ENCODE data around the gene ACAN.

Gene ACAN
- 0 to 0.91 (median 0.09) reads per million in 4 experiments for total RNA-seq

DNA sequence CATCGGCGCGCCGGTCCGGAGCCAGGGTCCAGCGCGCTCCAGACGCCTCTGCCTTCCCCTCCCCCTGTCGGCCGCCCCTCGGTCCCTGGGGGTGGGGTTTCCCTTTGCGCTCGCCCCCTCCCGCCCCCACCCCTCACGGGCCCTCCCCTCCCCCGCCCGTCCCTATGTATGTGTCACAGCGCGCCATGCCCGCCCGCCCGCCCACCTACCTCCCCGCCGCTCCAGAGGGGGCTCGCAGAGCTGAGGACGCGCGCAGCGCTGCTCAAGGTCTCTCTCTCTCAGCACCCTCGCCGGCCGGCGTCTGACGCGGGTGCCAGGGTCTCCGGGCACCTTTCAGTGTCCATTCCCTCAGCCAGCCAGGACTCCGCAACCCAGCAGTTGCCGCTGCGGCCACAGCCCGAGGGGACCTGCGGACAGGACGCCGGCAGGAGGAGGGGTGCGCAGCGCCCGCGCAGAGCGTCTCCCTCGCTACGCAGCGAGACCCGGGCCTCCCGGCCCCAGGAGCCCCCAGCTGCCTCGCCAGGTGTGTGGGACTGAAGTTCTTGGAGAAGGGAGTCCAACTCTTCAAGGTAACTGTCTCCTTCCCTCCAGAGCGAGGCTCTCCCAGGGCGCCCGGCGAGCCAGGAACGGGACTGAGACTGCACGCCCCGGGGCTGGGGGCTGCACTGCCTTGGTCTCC lies at the start of gene ACAN:
Gene ACAN (plus strand): TSS at position 196 of the 679 bp plus-strand sequence. CDS start 32,771 bp downstream, outside the sequence.
- DNase-seq: no peak

DNA sequence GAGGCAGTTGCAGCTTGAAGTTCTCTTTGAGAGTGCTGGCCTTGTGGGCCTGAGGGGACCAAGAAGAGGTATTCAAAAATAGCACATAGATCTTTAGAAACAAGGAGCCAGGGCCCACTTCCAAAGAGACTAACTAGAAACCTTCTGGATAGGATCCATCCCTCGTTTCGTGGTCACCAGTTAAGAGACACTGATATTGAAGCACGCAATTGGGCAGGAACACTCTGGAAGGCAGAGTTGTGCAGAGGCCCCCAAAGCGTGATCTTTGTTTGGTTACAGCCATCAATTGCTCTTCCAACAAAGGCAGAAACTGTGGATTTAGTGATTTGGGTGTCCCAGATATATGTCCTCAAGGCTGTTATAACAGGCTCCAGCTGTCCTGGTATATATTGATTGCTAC lies 46.7 kb upstream of the ACAN start:
- no peak for DNase-seq

DNA sequence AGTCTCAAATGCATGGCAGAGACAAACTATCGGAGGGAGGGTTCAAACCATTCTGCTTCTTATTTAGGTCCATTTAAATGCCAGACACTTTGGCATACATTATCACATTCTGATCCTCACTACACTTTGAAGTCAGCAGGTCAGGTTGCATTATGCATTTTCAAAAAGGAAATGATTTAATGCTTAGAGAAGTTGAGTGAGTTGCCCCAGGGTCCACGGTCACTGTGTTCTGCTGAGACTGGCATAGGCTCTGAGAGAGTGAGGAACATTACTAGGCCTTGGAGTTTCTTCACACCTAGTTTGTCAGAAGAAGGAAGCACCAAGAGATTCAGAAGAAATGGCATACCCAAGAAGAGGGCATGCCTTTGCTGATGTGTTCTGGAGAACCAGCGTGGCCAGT lies 46.3 kb upstream of the ACAN start:
- no peak for DNase-seq

DNA sequence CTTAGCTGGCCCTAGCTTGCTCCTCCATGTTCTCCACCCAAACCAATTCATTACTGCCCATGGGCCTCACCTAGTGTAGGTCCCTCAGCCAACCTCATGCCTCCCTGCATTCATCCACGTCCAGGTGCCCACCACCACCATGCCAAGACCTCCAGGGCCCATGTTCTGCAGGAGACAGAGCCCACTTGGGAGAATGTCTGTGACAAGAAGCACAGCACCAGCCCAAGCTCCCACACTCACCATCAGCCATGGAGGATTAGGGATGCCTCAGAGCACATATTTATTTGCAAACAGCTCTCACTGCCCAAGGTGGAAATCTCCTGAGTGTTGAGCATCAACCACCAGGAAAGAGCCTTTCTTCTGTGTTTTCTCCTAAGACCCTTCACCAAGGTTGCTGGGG lies 43.4 kb upstream of the ACAN start:
- DNase-seq: no peak

DNA sequence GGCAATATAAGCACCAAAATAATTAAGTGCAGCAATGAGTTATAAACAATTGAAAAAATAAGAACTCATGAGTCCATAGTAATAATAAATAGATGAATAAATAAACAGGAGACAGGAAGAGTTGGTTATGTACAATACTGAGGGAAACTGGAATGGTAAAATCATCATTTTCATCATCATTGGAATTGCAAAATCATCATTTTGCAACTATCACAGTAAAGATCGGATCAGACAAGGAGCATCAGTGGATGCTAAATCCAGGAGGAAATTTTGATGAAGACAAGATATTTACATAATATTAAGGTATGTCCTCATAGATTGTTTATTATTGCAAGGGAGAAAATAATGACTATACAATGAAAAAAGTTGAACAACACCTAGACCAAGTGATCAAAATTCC lies 38.8 kb upstream of the ACAN start:
- no peak for DNase-seq

DNA sequence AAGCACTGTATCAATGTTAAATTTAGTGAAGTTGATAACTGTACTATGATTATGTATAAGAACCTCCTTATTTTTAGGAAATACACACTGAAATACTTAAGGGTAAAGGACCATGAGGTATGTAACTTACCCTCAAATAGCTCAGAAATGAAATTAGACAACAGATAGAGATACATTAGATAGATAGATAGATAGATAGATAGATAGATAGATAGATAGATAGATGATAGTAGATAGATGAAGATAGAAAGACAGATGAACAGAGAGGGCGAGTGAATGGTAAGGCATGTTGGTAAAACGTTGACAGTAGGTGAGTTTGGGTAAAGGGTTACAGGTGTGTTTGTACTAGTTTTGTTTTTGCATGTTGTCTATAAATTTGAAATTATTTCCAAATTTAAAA lies 38.0 kb upstream of the ACAN start:
- DNase-seq: no peak

DNA sequence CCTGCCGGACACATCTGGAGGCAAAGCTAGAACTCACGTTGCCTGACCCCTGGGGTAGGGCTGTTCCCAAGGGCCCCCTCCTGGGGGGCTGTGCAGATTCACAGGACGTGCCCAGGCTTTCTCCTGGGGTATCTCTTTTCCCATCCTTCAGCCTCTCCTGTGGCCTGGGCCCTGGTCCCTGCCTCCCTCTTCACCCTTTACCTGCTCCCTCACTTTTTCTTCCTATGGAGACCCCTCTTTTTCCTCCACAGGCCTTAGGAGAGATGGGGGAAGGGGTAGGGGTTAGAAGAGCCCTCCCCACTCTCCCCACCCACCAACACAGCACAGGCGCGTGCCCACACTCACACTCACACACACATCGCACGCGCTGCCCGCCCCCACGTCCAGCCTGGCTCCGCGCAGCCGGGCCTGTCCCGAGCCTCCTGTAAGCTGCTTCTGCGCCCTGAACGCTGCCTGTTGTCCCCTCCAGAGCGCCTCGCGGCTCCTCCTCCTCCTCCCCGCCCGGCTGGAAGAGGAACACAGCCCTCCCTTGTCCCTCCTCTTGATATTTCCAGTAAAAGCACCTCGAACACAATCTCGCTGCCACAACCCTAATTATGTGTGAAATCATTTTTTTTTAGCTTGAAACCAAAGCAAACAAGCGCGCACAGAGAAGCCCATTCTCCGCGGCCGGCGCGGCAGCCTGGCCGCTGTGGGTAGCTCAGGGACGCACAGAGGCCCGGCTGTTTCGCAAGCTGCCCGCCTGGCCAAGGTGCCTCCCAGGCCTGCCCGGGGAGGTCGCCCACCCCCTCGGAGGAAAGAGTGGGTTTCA lies 33.9 kb upstream of the ACAN start:
- DNase-seq: no peak

DNA sequence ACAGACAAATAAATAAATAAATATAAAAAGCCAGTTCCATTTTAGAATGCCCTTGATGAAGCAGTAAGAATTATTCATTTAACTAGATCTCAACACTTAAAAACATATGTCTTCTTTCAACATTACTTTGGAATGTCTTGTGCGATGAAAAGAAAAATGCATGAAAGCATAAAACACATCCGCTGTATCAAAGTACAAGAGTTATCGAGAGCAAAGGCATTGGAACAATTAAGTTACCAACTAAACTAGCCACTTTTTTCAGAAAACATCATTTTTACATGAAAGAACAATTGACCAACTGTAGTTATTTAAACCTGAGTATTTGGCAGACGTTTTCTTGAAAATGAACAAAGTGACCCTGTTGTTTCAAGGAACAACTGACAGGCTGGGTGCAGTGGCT lies 27.5 kb upstream of the ACAN start:
- DNase-seq: no peak

DNA sequence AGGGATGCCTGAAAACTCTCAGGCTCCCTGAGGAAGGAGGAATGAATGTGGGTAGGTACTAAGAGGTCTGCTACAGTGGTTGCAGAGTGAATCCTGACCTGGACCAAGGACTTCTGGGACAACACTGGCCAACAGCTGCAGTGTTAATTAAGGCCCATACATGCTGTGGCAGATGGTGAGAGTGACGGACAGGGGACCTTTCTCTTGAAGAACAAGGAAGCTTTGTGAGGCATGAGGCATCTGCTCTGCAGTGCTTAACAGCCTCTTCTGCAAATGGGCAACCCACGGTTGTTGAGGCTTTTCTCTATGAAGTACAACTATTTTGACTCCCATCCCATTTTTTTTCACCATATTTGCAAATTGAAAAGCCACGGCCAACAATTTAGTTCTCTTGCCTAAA lies 26.6 kb upstream of the ACAN start:
- DNase-seq: no peak

DNA sequence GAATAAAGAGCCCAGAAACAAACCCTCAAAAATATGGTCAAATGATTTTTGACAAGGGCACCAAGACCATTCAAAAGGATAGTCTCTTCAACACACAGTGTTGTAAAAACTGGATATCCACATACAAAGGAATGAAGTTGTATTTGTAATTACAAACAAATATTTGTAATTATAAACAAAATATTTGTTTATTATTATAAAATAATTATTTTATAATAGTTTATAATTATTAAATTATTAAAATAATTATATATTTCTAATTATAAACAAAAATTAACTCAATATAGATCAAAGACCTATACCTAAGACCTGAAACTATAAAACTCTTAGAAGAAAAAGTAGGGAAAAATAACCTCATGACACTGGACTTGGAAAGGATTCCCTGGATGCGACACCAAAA lies 23.3 kb upstream of the ACAN start:
- no peak for DNase-seq

DNA sequence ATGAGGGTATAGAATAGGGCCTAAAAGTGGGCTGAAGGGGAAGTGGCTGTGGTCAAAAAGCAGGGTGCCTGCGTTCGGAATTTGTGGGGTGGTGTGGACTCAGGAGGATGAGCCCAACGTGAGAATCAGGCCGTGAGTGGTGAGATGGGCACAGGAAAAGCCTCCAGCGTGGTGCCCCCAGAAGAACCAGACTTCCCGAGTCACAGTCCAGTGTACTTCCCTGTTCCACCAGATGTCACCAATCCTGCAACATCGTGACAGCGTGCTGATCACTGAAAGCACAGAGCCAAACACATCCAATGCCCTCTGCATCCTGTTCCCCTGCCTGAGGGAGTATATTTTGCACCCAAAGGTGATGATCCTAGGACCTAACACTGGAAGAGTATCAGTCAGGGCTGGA lies 20.8 kb upstream of the ACAN start:
- DNase-seq: no peak

DNA sequence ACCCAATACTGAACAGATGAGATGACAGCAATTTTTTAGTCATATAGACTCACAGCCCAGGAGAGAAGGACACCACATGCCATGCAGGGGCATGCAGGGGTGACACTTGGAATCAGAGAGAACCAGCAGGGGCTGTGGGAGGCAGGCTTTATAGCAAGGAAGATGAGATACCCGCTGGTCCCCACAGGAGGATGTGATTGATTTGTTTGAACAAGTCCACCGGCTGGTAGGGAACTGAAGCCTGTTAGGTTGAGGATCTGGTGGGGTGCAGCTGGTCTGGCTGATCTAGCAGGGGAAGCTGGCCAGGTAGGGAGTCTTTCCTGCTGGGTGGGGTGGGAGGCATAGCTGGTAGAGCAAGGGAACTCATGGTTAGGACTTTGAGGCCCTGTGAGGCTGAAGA lies 18.0 kb upstream of the ACAN start:
- DNase-seq: no peak

DNA sequence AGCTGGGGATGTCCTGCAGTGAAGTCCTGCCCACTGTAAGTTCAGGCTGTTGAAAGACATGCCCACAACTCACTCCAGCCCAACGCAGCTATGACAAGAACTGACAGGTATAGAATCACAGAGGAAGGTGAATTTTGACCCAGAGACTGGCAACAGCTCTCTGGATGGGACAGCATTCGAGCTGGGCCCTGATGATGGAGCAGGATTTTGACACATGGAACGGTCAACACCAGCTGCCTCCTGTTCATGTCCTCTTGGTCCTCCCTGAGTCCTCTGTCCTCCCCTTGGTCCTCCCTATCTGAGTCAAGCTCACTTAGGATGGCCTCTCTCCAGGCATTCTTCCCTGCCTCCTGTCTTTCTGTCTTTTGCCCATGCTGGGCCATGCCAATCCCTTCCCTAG lies 15.2 kb upstream of the ACAN start:
- DNase-seq: no peak

DNA sequence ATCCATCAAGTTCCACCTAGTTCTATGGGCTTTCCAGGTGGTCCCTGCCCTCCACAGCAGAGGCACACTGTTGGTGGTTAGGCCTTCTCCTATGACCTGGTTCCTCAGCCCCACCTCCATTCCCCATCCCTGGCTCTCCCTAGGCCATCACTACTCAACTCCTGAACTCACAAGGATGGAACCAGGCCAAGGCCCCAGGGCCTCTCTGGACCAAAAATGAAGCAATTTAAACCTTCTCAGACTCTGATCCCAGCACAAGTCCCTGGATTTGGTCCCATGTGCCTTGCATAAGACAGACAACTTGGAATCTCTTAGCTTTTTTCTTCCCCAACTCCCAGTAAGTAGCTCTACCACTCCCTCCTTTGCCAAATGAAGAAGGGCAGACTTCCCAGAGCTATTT lies 14.4 kb upstream of the ACAN start:
- no peak for DNase-seq

DNA sequence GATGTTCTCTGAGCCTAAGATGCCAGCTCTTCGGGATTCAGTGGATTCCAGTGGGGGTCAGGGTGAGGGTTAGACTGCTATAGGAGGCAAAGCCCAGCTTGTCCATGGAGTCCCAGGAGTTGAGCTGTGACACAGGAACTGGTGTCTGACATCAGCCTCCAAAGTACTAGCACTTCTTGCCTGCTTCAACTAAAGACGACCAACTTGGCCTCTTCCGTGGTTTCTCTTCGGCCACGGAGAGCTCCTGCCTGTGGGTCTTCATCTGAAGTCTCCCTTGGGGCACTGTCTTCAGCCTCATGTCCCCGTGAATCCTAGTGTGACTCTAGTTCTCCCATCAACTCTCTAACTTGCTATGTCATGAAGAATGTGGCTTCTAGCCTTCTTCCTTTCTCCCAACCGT lies 12.8 kb upstream of the ACAN start:
- no peak for DNase-seq

DNA sequence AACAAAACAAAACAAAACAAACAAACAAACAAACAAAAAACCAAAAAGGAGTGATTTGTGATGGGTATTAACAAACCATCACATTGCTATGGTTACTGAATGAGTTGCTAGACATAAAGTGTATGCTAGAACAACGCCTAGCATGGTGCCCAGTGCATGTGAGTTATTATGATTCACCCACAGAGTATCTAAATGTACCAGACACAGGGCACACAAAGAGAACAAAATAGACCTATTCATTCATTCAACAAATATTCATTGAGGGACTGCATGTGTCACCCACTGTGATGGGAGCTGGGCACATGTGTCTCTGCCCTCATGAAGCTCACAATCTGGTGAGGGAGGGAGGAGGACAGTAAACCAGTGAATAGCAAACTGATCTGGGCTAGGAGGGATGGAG lies 11.6 kb upstream of the ACAN start:
- no peak for DNase-seq

DNA sequence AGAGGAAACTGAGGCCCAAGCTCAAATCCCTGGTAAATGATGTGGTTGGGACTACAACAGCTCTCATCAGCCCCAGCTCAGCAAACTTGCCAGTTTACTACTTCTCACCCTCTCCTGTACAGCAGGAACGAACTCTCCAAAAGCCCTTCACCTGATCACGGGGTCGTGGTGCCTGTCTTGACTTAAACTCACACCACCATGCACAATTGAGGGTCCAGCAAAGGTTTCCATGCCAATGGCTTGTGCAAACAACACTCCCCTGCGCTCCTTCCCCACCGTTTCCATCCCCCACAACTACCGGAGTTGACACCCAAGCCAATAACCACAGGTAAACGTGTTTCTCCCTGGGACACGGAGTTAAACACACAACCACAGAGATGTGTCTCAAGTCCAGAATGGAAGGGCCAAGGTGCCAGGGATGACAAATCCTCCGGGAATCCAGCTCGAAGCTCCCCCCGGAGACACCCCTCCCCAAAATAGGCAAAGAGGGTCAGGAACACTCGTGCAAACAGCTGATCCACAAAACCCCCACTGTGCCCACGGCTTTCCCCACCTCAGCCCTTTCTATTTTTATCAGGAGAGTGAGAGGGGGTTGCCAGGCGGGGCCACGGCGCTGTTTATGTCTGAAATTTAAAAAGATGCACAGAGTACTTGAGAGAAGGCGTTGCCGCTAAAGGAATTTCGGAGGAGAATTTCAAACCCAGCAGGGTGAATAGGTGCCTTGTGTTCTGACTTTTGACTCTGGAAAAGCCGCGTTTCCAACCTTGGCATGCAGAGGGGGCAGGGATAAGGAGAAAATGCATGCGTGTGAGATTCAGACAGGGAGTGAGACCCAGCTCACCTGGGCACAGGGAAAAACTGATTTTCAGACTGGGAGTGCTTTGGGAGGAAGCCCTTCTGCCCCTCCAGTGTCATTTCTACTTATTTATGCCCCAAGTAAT lies 10.6 kb upstream of the ACAN start:
- no peak for DNase-seq

DNA sequence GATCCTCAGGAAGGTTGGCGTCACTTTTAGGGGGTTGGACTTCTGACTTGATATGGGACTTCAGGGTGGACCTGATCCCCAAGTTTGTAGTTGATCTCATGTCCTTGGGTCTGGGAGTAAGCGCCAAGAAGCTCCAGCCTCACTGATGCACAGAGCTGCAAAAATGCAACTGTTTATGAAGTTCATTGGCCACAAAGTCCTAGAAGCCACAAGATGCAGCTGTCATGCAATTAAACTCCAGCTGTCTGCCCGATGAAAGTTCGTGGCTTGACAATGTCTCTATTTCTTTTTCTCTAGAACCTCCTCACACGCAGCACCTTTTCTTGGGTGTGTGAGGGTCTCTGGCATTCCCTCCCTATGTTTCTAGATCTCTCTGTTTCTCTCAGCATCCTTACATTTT lies 9.2 kb upstream of the ACAN start:
- no peak for DNase-seq

DNA sequence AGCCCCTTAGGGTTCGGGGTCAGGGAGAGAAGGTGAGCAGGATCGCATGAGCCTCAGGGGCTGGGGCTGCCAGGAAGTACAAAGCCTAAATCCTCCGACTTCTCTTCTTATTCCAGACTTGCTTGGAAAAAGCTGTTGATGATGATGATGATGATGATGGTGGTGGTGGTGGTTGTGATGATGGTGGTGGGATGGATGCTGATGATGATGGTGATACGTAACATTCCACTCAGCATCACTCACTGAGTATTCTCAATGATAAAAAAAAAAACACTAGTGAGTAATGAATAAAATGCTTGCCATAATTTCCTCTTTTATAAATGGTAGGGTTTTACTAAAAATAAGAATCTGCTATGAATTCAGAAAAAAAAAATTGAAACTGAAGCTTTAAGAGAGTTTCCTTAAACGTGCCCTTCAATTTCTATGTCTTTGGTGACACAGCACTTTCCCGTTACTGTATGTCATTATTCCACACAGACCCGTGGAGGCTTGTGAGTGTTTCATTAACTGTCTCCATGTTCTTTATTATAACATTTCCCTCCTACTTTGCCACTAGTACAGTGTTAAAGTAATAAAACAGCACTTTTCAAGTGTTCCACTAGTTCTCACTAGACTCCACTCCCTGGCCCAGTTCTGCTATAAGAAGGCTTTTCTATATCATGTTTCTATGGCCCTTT lies 5.4 kb upstream of the ACAN start:
- no peak for DNase-seq

DNA sequence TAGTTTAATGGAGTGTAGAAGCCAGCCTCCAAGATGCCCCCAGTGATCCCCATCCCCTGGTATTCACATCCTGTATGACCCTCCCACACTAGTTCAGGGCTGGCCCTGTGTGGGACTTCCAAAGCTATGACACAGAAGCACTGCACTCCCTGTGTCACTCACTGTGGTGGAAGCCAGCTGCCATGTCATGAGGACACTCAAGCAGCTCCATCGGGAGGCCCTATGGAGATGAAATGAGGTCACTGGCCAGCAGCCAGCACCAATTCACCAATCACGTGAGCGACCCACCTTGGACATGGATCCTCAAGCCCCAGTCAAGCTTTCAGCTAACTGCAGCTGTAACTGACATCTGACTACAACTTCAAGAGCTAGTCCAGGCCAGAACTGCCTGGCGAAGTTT lies 3.9 kb upstream of the ACAN start:
- DNase-seq: no peak

DNA sequence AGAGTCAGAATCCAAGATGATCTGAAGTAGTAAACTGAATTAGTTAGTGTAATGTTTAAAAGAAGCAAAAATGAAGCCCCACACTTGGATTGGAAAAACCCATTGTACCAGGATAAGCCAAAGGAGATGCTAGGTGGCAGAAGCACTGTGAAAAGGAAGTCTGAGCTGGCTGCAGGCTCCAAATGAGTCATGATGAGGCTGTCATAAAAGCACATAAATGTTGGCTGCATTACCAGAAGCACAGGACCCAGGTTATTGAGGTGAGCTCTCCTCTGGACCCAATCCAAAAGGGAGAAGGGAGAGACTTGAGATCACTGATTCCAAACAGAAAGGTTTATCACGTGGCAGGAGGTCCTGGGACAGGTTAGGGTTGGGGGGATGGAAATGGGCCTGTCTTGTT lies 3.2 kb upstream of the ACAN start:
- DNase-seq: no peak

DNA sequence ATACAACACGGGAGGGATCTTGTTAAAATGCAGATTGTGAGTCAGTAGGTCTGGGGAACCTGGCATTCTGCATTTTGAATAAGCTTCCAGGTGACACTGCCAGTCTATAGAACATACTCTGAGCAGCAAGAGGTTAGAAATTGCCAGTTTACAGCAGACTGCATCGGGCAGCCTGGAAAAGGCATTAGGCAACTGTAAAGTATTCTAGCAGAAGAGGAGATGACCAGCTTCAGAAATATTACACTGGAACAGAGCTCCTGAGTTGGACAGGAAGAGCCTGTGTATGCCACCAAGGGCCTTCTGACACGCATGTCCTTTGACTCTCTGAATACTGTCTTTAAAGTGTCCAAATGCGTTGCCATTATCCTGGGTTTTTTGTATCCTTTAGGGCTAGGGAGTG lies 2.5 kb upstream of the ACAN start:
- no peak for DNase-seq

Measured in effector CD8-positive, alpha-beta T cell (primary cell).